ENCODE data around the gene MEF2B. TPM values are rescaled to one million over a fixed set of nuclear protein-coding genes. Genes with fewer than 3 reads are reported as not detected.
A peak's percentile ranks its signal among the peaks of the same experiment; 100 is the strongest.

Gene MEF2B
- total and polyA plus RNA-seq, 10 of the 15 experiments (the other 5 are each of a cell fraction or from before 2014, with no cell fraction given) = 0.09 to 33.0 (median 8.9) TPM

DNA sequence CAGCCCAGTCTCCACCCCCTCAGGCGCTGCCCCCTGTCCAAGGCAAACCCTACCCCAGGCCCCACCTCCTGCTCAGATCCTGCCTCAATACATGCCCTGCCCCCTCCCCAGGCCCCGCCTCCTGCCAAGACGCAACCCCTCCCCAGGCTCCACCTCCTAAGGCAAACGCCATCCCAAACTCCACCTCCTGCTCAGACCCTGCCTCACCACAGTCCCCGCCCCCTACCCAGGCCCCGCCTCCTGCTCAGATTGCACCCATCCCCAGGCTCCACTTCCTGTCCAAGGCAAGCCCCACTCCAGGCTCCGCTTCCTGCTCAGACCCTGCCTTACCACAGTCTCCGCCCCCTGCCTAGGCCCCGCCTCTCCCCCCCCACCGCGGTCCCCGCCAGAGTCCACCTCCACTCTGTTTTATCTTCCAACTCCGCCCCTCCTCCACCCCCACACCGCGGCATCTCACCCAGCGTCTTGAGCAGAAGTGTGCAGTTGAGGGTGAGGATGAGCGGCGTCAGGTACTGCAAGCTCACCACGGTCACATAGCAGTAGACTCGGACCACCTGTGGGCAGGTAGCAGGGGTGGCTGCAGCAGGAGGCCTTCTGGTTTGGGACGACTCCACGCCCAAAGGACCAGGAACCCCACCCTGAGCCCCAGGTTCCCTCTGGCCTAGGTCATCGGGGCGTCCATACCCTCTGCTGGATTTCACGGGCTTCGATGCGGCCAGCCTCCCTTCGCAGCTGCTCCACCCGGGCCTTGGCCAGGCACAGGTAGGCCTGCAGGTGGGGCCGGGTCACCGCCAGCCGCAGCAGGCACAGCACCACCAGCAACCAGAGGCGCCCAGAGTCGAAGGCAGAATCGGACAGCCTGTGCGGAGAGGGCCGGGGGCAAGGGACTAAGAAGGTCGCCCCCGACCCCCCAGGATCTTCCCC is 49.5 kb downstream of the MEF2B start:
- Histone ChIP-seq H3K4me1 (ENCODE audit: control insufficient read depth, insufficient read depth, low read length) (no peaks in the 10 kb centered on the region), H3K9me3 (replicated peaks; ENCODE audit: control insufficient read depth, insufficient read depth, low read length) (no peaks in the 10 kb centered on the region), H3K27me3 (replicated peaks in 1 of 2; ENCODE audit: control insufficient read depth in 2 of 2, insufficient read depth in 2 of 2, low read length in 1 of 2) (no peaks in the 10 kb centered on the region), H3K79me2 (ENCODE audit: control insufficient read depth, insufficient read depth, low read length) (no peaks in the 10 kb centered on the region), H2AFZ (ENCODE audit: control insufficient read depth, low read depth, low read length) (no peak overlapping the region), H3K4me2 (ENCODE audit: control insufficient read depth, insufficient read depth) (no peak overlapping the region), H4K20me1 (ENCODE audit: control insufficient read depth, insufficient read depth) (no peaks in the 10 kb centered on the region), H3K4me3 (no peak overlapping the region), H3K9ac (ENCODE audit: control insufficient read depth, insufficient read depth, low read length) (no peak overlapping the region), H3K27ac (ENCODE audit: control insufficient read depth, insufficient read depth) (no peak overlapping the region), H3K36me3 (ENCODE audit: control insufficient read depth in 2 of 2, insufficient read depth in 2 of 2, low read length in 1 of 2) (peaks cover 0 to 2% of the 10 kb centered on the region in 2 experiments; a peak in 1 of 4 replicates)
- WGBS (ENCODE audit: insufficient coverage, insufficient replicate concordance, low lambda C conversion rate, missing lambda C conversion rate) = 95% methylated on average over 30 of the region's 39 CpGs
- BruUV-seq (replicated peaks) = no TSS peak
- FAIRE-seq (no peak), DNase-seq (ENCODE audit: low read depth, low spot score) (no peak), ATAC-seq (peak; percentile 28)
- ChIA-PET RAD21 (ENCODE audit: unreplicated experiment) (no interaction called here), SMC1A (ENCODE audit: uncharacterized antibody, unreplicated experiment) (no interaction called here), CTCF (no interaction called here), POLR2A (no interaction called here)
- intact Hi-C loops (cut with micrococcal nuclease; ENCODE audit: unreplicated experiment) = no loop called here
- in situ Hi-C loops (cut with MboI) = no loop called here
- no peak for TF ChIP-seq HDAC2 (IDR thresholded peaks at IDR 0.05)
- TF ChIP-seq EZH2 (IDR thresholded peaks at IDR 0.05; ENCODE audit: borderline replicate concordance, control insufficient read depth, low read depth, low read length) = no peak
- no peak for TF ChIP-seq RELA (IDR thresholded peaks at IDR 0.05; ENCODE audit: borderline replicate concordance, partially characterized antibody)
- TF ChIP-seq E2F4 (IDR thresholded peaks at IDR 0.05; ENCODE audit: low read depth, low read length) = no peak
- no peak for TF ChIP-seq JUND (IDR thresholded peaks at IDR 0.05; ENCODE audit: low read depth, low read length)
